ENCODE data around the gene ENPP5. TPM values are rescaled to one million over a fixed set of nuclear protein-coding genes. Genes with fewer than 3 reads are reported as not detected.
"Not testable (repeated sequence)": the region's sequence is repeated elsewhere in the genome, so short reads cannot be mapped to it uniquely, and the experiment has no call there.

ENPP5 gene
- total RNA-seq, 1 donor from 2014 or later = 1.4 TPM

DNA sequence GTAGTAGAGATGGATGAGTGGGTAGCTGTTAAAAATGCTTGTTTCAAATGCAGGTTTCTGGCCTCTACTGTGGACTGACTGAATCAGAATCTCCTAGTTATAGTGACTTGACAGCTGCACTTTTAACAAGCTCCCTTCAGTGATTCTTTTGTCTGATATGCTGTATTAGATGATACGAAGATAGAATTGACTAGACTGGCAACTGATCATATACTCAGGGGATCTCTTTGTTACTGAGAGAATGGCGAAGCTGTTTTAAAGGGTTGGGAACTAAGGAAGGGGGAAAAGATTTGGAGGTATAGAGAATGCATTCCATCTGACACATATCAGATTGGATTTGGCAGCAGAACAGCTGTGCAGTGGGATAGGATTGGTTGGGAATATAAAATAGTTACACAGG is 33.9 kb downstream of the ENPP5 start:
- Histone ChIP-seq H3K27ac (ENCODE audit: low read depth, low read length) (no peak overlapping the region), H3K27me3 (ENCODE audit: insufficient read depth, low read length) (no peaks in the 10 kb centered on the region), H3K36me3 (ENCODE audit: insufficient read depth, low read length) (no peaks in the 10 kb centered on the region), H3K4me2 (ENCODE audit: low read length) (no peak overlapping the region), H3K4me3 (ENCODE audit: insufficient read depth, low read depth, low read length) (no peak overlapping the region), H3K79me2 (ENCODE audit: insufficient read depth, low read length) (no peaks in the 10 kb centered on the region), H2AFZ (ENCODE audit: low read depth, low read length) (no peak overlapping the region), H4K20me1 (ENCODE audit: insufficient read depth, low read length) (no peaks in the 10 kb centered on the region), H3K9ac (ENCODE audit: low read length) (no peak overlapping the region), H3K9me3 (ENCODE audit: insufficient read depth, low read depth, low read length) (no peaks in the 10 kb centered on the region), H3K4me1 (ENCODE audit: insufficient read depth, low read length) (no peaks in the 10 kb centered on the region)
- DNase-seq (ENCODE audit: low read depth) = no peak
- no peaks in the 10 kb centered on the region for H3K27me3 Mint-ChIP-seq (ENCODE audit: low read depth, unreplicated experiment)
- no peak overlapping the region for H3K4me3 Mint-ChIP-seq (ENCODE audit: unreplicated experiment)
- no peaks in the 10 kb centered on the region for H3K36me3 Mint-ChIP-seq (ENCODE audit: low read depth, unreplicated experiment)
- TF ChIP-seq EZH2 (IDR thresholded peaks at IDR 0.05; ENCODE audit: insufficient read depth, low read length) = no peak
- TF ChIP-seq, protein P1, sequence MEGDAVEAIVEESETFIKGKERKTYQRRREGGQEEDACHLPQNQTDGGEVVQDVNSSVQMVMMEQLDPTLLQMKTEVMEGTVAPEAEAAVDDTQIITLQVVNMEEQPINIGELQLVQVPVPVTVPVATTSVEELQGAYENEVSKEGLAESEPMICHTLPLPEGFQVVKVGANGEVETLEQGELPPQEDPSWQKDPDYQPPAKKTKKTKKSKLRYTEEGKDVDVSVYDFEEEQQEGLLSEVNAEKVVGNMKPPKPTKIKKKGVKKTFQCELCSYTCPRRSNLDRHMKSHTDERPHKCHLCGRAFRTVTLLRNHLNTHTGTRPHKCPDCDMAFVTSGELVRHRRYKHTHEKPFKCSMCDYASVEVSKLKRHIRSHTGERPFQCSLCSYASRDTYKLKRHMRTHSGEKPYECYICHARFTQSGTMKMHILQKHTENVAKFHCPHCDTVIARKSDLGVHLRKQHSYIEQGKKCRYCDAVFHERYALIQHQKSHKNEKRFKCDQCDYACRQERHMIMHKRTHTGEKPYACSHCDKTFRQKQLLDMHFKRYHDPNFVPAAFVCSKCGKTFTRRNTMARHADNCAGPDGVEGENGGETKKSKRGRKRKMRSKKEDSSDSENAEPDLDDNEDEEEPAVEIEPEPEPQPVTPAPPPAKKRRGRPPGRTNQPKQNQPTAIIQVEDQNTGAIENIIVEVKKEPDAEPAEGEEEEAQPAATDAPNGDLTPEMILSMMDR (IDR thresholded peaks at IDR 0.05; ENCODE audit: insufficient read depth, low read depth, low read length) = no peak
- FAIRE-seq = no peak
- no peak overlapping the region for H3K27ac Mint-ChIP-seq (ENCODE audit: unreplicated experiment)
- H3K9me3 Mint-ChIP-seq (ENCODE audit: unreplicated experiment) = no peaks in the 10 kb centered on the region
- H3K4me1 Mint-ChIP-seq (ENCODE audit: low read depth, unreplicated experiment) = peaks cover 2% of the 10 kb centered on the region

DNA sequence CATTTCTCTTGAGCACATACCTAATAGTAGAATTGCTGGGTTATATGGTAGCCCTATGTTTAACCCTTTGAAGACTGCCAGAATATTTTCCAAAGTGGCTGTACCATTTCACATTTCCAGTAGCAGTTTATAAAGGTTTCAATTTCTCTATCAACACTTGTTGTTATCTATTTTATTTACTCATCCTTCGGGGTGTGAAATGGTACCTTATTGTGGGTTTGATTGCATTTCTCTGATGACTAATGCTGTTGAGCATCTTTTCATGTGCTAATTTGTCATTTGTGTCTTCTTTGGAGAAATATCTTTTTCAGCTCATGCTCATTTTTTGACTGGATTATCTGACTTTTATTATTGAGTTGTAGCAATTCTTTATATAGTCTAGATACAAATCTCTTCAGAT is 35.6 kb downstream of the ENPP5 start:
- Histone ChIP-seq H3K27ac (ENCODE audit: low read depth, low read length) (no peak overlapping the region), H3K36me3 (ENCODE audit: insufficient read depth, low read length) (no peaks in the 10 kb centered on the region), H3K4me1 (ENCODE audit: insufficient read depth, low read length) (no peaks in the 10 kb centered on the region), H3K9me3 (ENCODE audit: insufficient read depth, low read depth, low read length) (no peaks in the 10 kb centered on the region), H2AFZ (ENCODE audit: low read depth, low read length) (no peak overlapping the region), H3K9ac (ENCODE audit: low read length) (no peak overlapping the region), H3K27me3 (ENCODE audit: insufficient read depth, low read length) (no peaks in the 10 kb centered on the region), H3K4me3 (ENCODE audit: insufficient read depth, low read depth, low read length) (no peak overlapping the region), H3K79me2 (ENCODE audit: insufficient read depth, low read length) (no peaks in the 10 kb centered on the region), H3K4me2 (ENCODE audit: low read length) (no peak overlapping the region), H4K20me1 (ENCODE audit: insufficient read depth, low read length) (no peaks in the 10 kb centered on the region)
- no peaks in the 10 kb centered on the region for H3K9me3 Mint-ChIP-seq (ENCODE audit: unreplicated experiment)
- peaks cover 2% of the 10 kb centered on the region for H3K4me1 Mint-ChIP-seq (ENCODE audit: low read depth, unreplicated experiment)
- no peak for TF ChIP-seq EZH2 (IDR thresholded peaks at IDR 0.05; ENCODE audit: insufficient read depth, low read length)
- TF ChIP-seq, protein P1 (IDR thresholded peaks at IDR 0.05; ENCODE audit: insufficient read depth, low read depth, low read length) = no peak
- FAIRE-seq = no peak
- no peak overlapping the region for H3K27ac Mint-ChIP-seq (ENCODE audit: unreplicated experiment)
- H3K27me3 Mint-ChIP-seq (ENCODE audit: low read depth, unreplicated experiment) = no peaks in the 10 kb centered on the region
- H3K36me3 Mint-ChIP-seq (ENCODE audit: low read depth, unreplicated experiment) = no peaks in the 10 kb centered on the region
- no peak for DNase-seq (ENCODE audit: low read depth)
- H3K4me3 Mint-ChIP-seq (ENCODE audit: unreplicated experiment) = no peak overlapping the region

DNA sequence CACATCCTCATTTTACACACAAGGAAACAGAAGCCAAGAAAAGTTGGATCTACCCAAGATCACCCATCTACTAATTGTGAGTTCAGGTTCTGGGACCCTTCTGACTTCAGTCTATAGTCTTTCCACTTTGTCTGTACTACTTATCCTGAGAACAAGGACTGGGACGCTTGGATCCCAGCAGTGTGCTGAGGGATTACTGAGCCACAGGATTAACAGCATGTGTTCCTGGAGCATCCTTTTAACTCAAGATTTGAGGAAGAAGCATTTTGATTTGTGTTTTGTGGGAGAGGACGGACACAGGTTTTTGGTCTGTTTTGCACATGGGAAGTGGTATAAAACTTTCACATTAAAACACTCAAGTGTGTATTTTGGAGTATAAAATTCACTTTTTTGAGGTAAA is 36.6 kb downstream of the ENPP5 start:
- no peak for FAIRE-seq
- H3K4me1 Mint-ChIP-seq (ENCODE audit: low read depth, unreplicated experiment) = peaks cover 2% of the 10 kb centered on the region
- Histone ChIP-seq H3K36me3 (ENCODE audit: insufficient read depth, low read length) (no peaks in the 10 kb centered on the region), H3K4me3 (ENCODE audit: insufficient read depth, low read depth, low read length) (no peak overlapping the region), H3K27ac (ENCODE audit: low read depth, low read length) (no peak overlapping the region), H4K20me1 (ENCODE audit: insufficient read depth, low read length) (no peaks in the 10 kb centered on the region), H3K79me2 (ENCODE audit: insufficient read depth, low read length) (no peaks in the 10 kb centered on the region), H3K27me3 (ENCODE audit: insufficient read depth, low read length) (peaks cover 3% of the 10 kb centered on the region), H3K9me3 (ENCODE audit: insufficient read depth, low read depth, low read length) (no peaks in the 10 kb centered on the region), H3K4me1 (ENCODE audit: insufficient read depth, low read length) (peaks cover 3% of the 10 kb centered on the region), H3K4me2 (ENCODE audit: low read length) (no peak overlapping the region), H2AFZ (ENCODE audit: low read depth, low read length) (no peak overlapping the region), H3K9ac (ENCODE audit: low read length) (no peak overlapping the region)
- no peaks in the 10 kb centered on the region for H3K27me3 Mint-ChIP-seq (ENCODE audit: low read depth, unreplicated experiment)
- H3K27ac Mint-ChIP-seq (ENCODE audit: unreplicated experiment) = no peak overlapping the region
- H3K36me3 Mint-ChIP-seq (ENCODE audit: low read depth, unreplicated experiment) = no peaks in the 10 kb centered on the region
- H3K4me3 Mint-ChIP-seq (ENCODE audit: unreplicated experiment) = no peak overlapping the region
- DNase-seq (ENCODE audit: low read depth) = no peak
- TF ChIP-seq, protein P1 (IDR thresholded peaks at IDR 0.05; ENCODE audit: insufficient read depth, low read depth, low read length) = no peak
- no peaks in the 10 kb centered on the region for H3K9me3 Mint-ChIP-seq (ENCODE audit: unreplicated experiment)

DNA sequence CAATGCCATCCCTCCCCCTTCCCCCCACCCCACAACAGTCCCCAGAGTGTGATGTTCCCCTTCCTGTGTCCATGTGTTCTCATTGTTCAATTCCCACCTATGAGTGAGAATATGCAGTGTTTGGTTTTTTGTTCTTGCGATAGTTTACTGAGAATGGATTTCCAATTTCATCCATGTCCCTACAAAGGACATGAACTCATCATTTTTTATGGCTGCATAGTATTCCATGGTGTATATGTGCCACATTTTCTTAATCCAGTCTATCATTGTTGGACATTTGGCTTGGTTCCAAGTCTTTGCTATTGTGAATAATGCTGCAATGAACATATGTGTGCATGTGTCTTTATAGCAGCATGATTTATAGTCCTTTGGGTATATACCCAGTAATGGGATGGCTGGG is 39.5 kb downstream of the ENPP5 start:
- H2AFZ ChIP-seq (ENCODE audit: low read depth, low read length); H3K79me2 ChIP-seq (ENCODE audit: insufficient read depth, low read length); H3K9me3 Mint-ChIP-seq (ENCODE audit: unreplicated experiment); H3K4me3 Mint-ChIP-seq (ENCODE audit: unreplicated experiment); H3K4me1 ChIP-seq (ENCODE audit: insufficient read depth, low read length); H3K27ac ChIP-seq (ENCODE audit: low read depth, low read length); H4K20me1 ChIP-seq (ENCODE audit: insufficient read depth, low read length); H3K9me3 ChIP-seq (ENCODE audit: insufficient read depth, low read depth, low read length); H3K36me3 ChIP-seq (ENCODE audit: insufficient read depth, low read length); H3K4me1 Mint-ChIP-seq (ENCODE audit: low read depth, unreplicated experiment); H3K36me3 Mint-ChIP-seq (ENCODE audit: low read depth, unreplicated experiment); H3K27me3 Mint-ChIP-seq (ENCODE audit: low read depth, unreplicated experiment); H3K27ac Mint-ChIP-seq (ENCODE audit: unreplicated experiment); FAIRE-seq; DNase-seq (ENCODE audit: low read depth); H3K4me2 ChIP-seq (ENCODE audit: low read length); H3K9ac ChIP-seq (ENCODE audit: low read length); H3K4me3 ChIP-seq (ENCODE audit: insufficient read depth, low read depth, low read length): not testable (repeated sequence)
- peaks cover 20% of the 10 kb centered on the region for H3K27me3 ChIP-seq (ENCODE audit: insufficient read depth, low read length)
